Spleen (tissue), 7 donors: ENCODE data around the gene DNAAF3.

Experiments used
- POLR2A ChIP-seq, 3 donors: fragments of 450-650 bp; IDR thresholded peaks; one replicate each; pipeline ENCODE4 v1.5.1; 2017; ENCODE audit warnings: antibody characterized with exemption in 3 of 3, mild to moderate bottlenecking in 1 of 3
- TF ChIP-seq, protein P1 (sequence below), 11 experiments: fragments of 200-600 bp in 7 of 11; fragments of 450-650 bp in 4 of 11; sonication (generic) in 4 of 11; IDR thresholded peaks in 8 of 11; conservative IDR thresholded peaks in 3 of 11; 1 replicate in 7 of 11; 2 replicates in 4 of 11; pipeline versions ENCODE4 v1.4.0 to v1.8.0; 2016 to 2021; ENCODE audit warnings: antibody characterized with exemption in 11 of 11, inconsistent platforms in 4 of 11, mild to moderate bottlenecking in 1 of 11
- donor health status: DM: no; HTN: no; CAD: no; lungs with moderate emphysema.
- donor health status: DM: no; HTN: no; CAD: no.
- donor health status: DM: no; HTN: no; CAD: no.

DNA sequence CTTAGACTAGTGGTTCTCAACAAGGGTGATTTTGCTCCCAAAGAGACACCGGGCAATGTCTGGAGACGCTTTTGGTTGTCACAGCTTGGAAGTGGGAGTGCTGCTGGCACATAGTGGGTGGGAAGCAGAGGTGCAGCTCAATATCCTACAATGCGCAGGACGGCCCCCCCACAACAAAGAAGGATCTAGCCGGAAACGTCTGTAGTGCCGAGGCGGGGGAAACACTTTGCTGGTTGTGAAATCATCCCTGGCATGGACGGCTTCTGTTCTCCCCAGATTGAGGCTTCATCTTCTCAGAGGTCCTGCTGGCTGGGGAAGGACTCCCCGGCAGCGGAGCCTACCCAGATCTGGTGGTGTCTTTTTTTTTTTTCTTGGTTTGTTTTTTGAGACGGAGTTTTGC, 27.1 kb upstream of the DNAAF3 start:
- TF ChIP-seq, protein P1, sequence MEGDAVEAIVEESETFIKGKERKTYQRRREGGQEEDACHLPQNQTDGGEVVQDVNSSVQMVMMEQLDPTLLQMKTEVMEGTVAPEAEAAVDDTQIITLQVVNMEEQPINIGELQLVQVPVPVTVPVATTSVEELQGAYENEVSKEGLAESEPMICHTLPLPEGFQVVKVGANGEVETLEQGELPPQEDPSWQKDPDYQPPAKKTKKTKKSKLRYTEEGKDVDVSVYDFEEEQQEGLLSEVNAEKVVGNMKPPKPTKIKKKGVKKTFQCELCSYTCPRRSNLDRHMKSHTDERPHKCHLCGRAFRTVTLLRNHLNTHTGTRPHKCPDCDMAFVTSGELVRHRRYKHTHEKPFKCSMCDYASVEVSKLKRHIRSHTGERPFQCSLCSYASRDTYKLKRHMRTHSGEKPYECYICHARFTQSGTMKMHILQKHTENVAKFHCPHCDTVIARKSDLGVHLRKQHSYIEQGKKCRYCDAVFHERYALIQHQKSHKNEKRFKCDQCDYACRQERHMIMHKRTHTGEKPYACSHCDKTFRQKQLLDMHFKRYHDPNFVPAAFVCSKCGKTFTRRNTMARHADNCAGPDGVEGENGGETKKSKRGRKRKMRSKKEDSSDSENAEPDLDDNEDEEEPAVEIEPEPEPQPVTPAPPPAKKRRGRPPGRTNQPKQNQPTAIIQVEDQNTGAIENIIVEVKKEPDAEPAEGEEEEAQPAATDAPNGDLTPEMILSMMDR (IDR thresholded peaks at IDR 0.05 in 8 of 11, conservative IDR thresholded peaks at IDR 0.05 in 3 of 11), result no peak
- no peak for TF ChIP-seq POLR2A (IDR thresholded peaks at IDR 0.05)
